ENCODE measurements around the gene MYOG. TPM values are rescaled to one million over a fixed set of nuclear protein-coding genes. Genes with fewer than 3 reads are reported as not detected.

The MYOG gene
- total and polyA plus RNA-seq, 2 of the 4 experiments (the other 2 are of a cell fraction), result not detected

DNA sequence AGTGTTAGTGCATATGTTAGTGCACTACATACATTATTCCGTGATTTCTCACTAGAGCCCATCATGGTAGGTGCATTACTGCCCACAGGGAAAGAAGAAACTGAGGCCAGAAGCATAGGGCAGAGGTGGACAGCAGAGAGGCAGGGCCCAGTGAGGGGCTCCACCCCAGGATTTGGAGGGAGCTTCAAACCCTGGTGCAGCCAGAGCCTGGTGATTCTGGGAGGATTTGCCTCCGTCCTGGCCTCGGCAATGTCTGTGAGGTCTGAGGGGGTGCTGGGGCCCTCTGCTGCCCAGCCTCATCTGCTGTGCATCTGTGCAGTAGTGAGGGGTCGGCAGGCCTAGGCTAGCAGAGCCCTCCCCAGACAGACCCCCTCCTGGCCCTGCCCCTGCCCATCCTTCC, 36.7 kb downstream of the MYOG start:
- intact Hi-C loops (cut with micrococcal nuclease), result no loop called here
- POLR2A ChIA-PET (ENCODE audit: unreplicated experiment), result no interaction called here
- CTCF ChIA-PET, result no interaction called here

More for the DNA sequence above, 36.7 kb downstream of the MYOG start:
- Histone ChIP-seq H2AK9ac (replicated peaks; ENCODE audit: low read depth, low read length, poor library complexity) (no peak overlapping the region), H3K4me1 (ENCODE audit: control insufficient read depth, insufficient read depth, low read length) (peaks cover 8% of the 10 kb centered on the region), H3K23ac (ENCODE audit: low read depth, low read length) (no peak overlapping the region), H3K9ac (ENCODE audit: low read depth, low read length) (no peak overlapping the region), H3K4me2 (ENCODE audit: low read depth, low read length) (no peak overlapping the region), H2BK120ac (ENCODE audit: low read depth, low read length) (no peak overlapping the region), H4K91ac (ENCODE audit: insufficient read depth, low read depth, low read length) (no peak overlapping the region), H2BK15ac (ENCODE audit: low read depth, low read length) (no peak overlapping the region), H4K8ac (ENCODE audit: low read depth in 2 of 2, low read length in 2 of 2) (no peak overlapping the region), H3K56ac (ENCODE audit: extremely low read depth, insufficient read depth, low read length) (no peak overlapping the region), H3K27ac (ENCODE audit: insufficient read depth, low read length) (no peak overlapping the region), H3K14ac (replicated peaks; ENCODE audit: low read depth, low read length) (no peak overlapping the region), H3K18ac (ENCODE audit: low read depth, low read length) (no peak overlapping the region), H2AFZ (replicated peaks; ENCODE audit: low read length, poor library complexity) (no peak overlapping the region), H3K4ac (ENCODE audit: low read depth, low read length) (no peak overlapping the region), H2AK5ac (ENCODE audit: low read depth, low read length) (no peak overlapping the region), H4K5ac (ENCODE audit: low read depth, low read length) (no peak overlapping the region), H3K27me3 (ENCODE audit: control insufficient read depth, insufficient read depth, low read length) (peaks cover 3% of the 10 kb centered on the region; the same call in 1 of the 2 replicates), H3K9me3 (ENCODE audit: control insufficient read depth, insufficient read depth, low read length) (no peaks in the 10 kb centered on the region), H3K79me1 (ENCODE audit: low read depth in 1 of 2, low read length in 2 of 2) (no peaks in the 10 kb centered on the region), H2BK5ac (ENCODE audit: low read depth, low read length, poor library complexity, severe bottlenecking) (no peak overlapping the region), H3K36me3 (ENCODE audit: control insufficient read depth, insufficient read depth, low read length) (peaks cover 20% of the 10 kb centered on the region), H2BK20ac (ENCODE audit: low read depth, low read length) (no peak overlapping the region), H4K20me1 (ENCODE audit: insufficient read depth, low read length) (no peaks in the 10 kb centered on the region), H3K9me1 (ENCODE audit: insufficient read depth, low read length) (peaks cover 6% of the 10 kb centered on the region), H3K4me3 (ENCODE audit: insufficient read depth, low read depth, low read length) (no peak overlapping the region)
- TF ChIP-seq, protein P1, sequence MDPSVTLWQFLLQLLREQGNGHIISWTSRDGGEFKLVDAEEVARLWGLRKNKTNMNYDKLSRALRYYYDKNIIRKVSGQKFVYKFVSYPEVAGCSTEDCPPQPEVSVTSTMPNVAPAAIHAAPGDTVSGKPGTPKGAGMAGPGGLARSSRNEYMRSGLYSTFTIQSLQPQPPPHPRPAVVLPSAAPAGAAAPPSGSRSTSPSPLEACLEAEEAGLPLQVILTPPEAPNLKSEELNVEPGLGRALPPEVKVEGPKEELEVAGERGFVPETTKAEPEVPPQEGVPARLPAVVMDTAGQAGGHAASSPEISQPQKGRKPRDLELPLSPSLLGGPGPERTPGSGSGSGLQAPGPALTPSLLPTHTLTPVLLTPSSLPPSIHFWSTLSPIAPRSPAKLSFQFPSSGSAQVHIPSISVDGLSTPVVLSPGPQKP (IDR thresholded peaks at IDR 0.05; ENCODE audit: borderline replicate concordance, low read depth, low read length), result no peak
- TF ChIP-seq MXI1 (IDR thresholded peaks at IDR 0.05; ENCODE audit: borderline replicate concordance, low read depth, low read length), result no peak
- no peak for TF ChIP-seq RFX5 (IDR thresholded peaks at IDR 0.05; ENCODE audit: low read depth, low read length)
- TF ChIP-seq MAFK (IDR thresholded peaks at IDR 0.05; ENCODE audit: low read depth, low read length), result no peak
- TF ChIP-seq NFE2L2 (IDR thresholded peaks at IDR 0.05; ENCODE audit: low read depth, low read length), result no peak
- no peak for TF ChIP-seq CEBPB (IDR thresholded peaks at IDR 0.05; ENCODE audit: low read depth, low read length)
- TF ChIP-seq BHLHE40 (IDR thresholded peaks at IDR 0.05; ENCODE audit: low read depth, low read length), result no peak
- TF ChIP-seq POLR2A (IDR thresholded peaks at IDR 0.05; ENCODE audit: low read depth, low read length), result no peak
- TF ChIP-seq MAZ (IDR thresholded peaks at IDR 0.05; ENCODE audit: borderline replicate concordance, low read depth, low read length), result no peak
- in situ Hi-C loops (cut with MboI; ENCODE audit: low sequenced_read_pairs) (no loop called here), dilution Hi-C loops (cut with HindIII; ENCODE audit: low sequenced_read_pairs, unreplicated experiment) (no loop called here)
- ATAC-seq (ENCODE audit: low read depth), result no peak
- DNase-seq, result no peak
- WGBS, 2 experiments (ENCODE audit: extremely low coverage in 2 of 2, insufficient read length in 1 of 2), result 71% methylated on average over 1 of the region's 4 CpGs; no CpG with 5 or more reads in 1 of the 2 experiments
- no TSS peak for BruUV-seq (replicated peaks)

Measured in IMR-90 (cell line).